ENCODE results near the gene STRN4. TPM values are rescaled to one million over a fixed set of nuclear protein-coding genes. Genes with fewer than 3 reads are reported as not detected.
A peak's percentile ranks its signal among the peaks of the same experiment; 100 is the strongest.

The STRN4 gene
- total and polyA plus RNA-seq, 4 donors = 9.5 to 29.9 (median 24.8) TPM

DNA sequence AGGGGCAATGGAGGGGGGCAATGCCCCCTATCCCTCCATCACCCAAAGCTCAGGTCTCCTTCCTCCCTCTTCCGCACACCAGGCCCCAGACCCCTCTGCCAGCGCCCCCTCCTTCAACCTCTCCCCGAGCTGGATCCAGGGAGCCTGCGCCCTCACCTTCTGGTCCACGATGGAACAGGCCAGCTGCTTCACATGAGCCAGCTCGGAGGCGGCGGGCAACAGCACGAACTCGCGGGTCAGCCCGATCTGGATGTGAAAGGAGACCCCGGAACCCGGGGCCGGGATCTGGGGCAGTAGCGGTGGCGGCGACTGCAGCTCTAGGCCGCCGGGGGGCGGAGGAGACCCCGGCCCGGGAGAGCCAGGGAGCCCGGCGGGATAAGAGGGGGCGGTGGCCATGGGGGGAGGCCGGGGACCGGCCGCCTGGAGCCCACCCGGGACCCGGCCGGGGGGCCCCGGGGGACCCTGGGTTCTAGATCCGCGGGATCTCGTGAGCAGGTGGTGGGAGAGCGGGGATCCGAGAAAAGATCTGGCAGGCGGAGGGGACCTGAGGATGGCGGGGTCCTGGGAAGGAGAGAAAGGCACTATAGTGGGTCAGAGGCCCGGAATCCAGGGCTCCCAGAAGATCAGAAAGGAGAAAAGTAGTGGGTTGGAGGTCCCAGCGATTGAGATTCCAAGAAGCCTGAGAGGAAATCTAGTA, 30.1 kb downstream of the STRN4 start:
- peaks cover 0 to 13% (median 1%) of the 10 kb centered on the region in 4 donors for H3K36me3 ChIP-seq (ENCODE audit: control insufficient read depth in 4 of 4, insufficient read depth in 3 of 4, low read depth in 1 of 4, low read length in 3 of 4)
- H3K4me3 ChIP-seq (ENCODE audit: low read depth in 1 of 3, low read length in 3 of 3) = peak overlapping the region; percentile 76 to 88 (median 77)
- TF ChIP-seq FOXA2 (IDR thresholded peaks at IDR 0.05) (no peak), TAF1 (conservative IDR thresholded peaks at IDR 0.05) (no peak), SP1 (IDR thresholded peaks at IDR 0.05) (no peak), NR2F2 (IDR thresholded peaks at IDR 0.05) (no peak), RXRA (IDR thresholded peaks at IDR 0.05) (no peak), HNF4G (IDR thresholded peaks at IDR 0.05) (no peak), HNF4A (conservative IDR thresholded peaks at IDR 0.05) (no peak), YY1 (IDR thresholded peaks at IDR 0.05) (no peak)
- TF ChIP-seq, protein P1, sequence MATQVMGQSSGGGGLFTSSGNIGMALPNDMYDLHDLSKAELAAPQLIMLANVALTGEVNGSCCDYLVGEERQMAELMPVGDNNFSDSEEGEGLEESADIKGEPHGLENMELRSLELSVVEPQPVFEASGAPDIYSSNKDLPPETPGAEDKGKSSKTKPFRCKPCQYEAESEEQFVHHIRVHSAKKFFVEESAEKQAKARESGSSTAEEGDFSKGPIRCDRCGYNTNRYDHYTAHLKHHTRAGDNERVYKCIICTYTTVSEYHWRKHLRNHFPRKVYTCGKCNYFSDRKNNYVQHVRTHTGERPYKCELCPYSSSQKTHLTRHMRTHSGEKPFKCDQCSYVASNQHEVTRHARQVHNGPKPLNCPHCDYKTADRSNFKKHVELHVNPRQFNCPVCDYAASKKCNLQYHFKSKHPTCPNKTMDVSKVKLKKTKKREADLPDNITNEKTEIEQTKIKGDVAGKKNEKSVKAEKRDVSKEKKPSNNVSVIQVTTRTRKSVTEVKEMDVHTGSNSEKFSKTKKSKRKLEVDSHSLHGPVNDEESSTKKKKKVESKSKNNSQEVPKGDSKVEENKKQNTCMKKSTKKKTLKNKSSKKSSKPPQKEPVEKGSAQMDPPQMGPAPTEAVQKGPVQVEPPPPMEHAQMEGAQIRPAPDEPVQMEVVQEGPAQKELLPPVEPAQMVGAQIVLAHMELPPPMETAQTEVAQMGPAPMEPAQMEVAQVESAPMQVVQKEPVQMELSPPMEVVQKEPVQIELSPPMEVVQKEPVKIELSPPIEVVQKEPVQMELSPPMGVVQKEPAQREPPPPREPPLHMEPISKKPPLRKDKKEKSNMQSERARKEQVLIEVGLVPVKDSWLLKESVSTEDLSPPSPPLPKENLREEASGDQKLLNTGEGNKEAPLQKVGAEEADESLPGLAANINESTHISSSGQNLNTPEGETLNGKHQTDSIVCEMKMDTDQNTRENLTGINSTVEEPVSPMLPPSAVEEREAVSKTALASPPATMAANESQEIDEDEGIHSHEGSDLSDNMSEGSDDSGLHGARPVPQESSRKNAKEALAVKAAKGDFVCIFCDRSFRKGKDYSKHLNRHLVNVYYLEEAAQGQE (IDR thresholded peaks at IDR 0.05) = no peak
- TF ChIP-seq, protein P2, sequence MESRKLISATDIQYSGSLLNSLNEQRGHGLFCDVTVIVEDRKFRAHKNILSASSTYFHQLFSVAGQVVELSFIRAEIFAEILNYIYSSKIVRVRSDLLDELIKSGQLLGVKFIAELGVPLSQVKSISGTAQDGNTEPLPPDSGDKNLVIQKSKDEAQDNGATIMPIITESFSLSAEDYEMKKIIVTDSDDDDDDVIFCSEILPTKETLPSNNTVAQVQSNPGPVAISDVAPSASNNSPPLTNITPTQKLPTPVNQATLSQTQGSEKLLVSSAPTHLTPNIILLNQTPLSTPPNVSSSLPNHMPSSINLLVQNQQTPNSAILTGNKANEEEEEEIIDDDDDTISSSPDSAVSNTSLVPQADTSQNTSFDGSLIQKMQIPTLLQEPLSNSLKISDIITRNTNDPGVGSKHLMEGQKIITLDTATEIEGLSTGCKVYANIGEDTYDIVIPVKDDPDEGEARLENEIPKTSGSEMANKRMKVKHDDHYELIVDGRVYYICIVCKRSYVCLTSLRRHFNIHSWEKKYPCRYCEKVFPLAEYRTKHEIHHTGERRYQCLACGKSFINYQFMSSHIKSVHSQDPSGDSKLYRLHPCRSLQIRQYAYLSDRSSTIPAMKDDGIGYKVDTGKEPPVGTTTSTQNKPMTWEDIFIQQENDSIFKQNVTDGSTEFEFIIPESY (IDR thresholded peaks at IDR 0.05) = no peak
- TF ChIP-seq, protein P3, sequence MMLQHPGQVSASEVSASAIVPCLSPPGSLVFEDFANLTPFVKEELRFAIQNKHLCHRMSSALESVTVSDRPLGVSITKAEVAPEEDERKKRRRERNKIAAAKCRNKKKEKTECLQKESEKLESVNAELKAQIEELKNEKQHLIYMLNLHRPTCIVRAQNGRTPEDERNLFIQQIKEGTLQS (IDR thresholded peaks at IDR 0.05) = no peak
- TF ChIP-seq, protein P4, sequence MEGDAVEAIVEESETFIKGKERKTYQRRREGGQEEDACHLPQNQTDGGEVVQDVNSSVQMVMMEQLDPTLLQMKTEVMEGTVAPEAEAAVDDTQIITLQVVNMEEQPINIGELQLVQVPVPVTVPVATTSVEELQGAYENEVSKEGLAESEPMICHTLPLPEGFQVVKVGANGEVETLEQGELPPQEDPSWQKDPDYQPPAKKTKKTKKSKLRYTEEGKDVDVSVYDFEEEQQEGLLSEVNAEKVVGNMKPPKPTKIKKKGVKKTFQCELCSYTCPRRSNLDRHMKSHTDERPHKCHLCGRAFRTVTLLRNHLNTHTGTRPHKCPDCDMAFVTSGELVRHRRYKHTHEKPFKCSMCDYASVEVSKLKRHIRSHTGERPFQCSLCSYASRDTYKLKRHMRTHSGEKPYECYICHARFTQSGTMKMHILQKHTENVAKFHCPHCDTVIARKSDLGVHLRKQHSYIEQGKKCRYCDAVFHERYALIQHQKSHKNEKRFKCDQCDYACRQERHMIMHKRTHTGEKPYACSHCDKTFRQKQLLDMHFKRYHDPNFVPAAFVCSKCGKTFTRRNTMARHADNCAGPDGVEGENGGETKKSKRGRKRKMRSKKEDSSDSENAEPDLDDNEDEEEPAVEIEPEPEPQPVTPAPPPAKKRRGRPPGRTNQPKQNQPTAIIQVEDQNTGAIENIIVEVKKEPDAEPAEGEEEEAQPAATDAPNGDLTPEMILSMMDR (IDR thresholded peaks at IDR 0.05; ENCODE audit: low read depth, low read length, missing input control) = no peak
- peak overlapping the region; percentile 89 to 96 for H3K27ac ChIP-seq (ENCODE audit: low read depth in 1 of 2, low read length in 2 of 2)
- DNase-seq (ENCODE audit: low spot score) = no peak
- no peaks in the 10 kb centered on the region for H3K9me3 ChIP-seq (ENCODE audit: control insufficient read depth in 4 of 4, low read length in 3 of 4)
- H3K27me3 ChIP-seq (ENCODE audit: control insufficient read depth in 4 of 4, insufficient read depth in 4 of 4, low read length in 3 of 4) = no peaks in the 10 kb centered on the region
- peak overlapping the region; percentile 93 to 95 for H3K9ac ChIP-seq (ENCODE audit: low read depth in 1 of 2, low read length in 2 of 2)
- WGBS = 2% methylated on average over 42 of the region's 42 CpGs
- peaks cover 0 to 28% (median 19%) of the 10 kb centered on the region in 4 donors for H3K4me1 ChIP-seq (ENCODE audit: control insufficient read depth in 4 of 4, insufficient read depth in 4 of 4, low read length in 3 of 4)

DNA sequence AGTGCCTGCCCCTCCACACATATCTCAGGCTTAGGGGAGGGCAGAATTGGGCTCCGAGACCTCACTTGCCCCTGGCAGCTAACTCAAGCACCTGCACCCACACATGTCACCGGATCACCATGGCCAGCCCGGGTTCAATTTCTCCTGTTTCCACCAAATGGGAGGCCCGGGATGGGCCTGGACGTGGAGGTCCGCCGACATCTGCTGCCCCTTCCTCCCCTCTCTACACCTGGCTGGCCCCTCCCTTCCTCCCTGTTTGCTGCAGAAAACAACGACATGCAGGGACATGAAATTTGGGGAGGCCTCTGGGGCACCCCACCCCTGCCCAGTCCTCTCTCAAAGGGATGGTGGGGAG, 30.7 kb downstream of the STRN4 start:
- peaks cover 0 to 7% (median under 1%) of the 10 kb centered on the region in 4 donors for H3K36me3 ChIP-seq (ENCODE audit: control insufficient read depth in 4 of 4, insufficient read depth in 3 of 4, low read depth in 1 of 4, low read length in 3 of 4)
- no peak for DNase-seq (ENCODE audit: low spot score)
- H3K9ac ChIP-seq (ENCODE audit: low read depth in 1 of 2, low read length in 2 of 2) = peak overlapping the region; percentile 93 to 99
- 41% methylated on average over 8 of the region's 8 CpGs for WGBS
- peak overlapping the region; percentile 46 to 88 (median 76) for H3K4me3 ChIP-seq (ENCODE audit: low read depth in 1 of 3, low read length in 3 of 3)
- H3K27ac ChIP-seq (ENCODE audit: low read depth in 1 of 2, low read length in 2 of 2) = peak overlapping the region; percentile 89 to 96
- H3K4me1 ChIP-seq (ENCODE audit: control insufficient read depth in 4 of 4, insufficient read depth in 4 of 4, low read length in 3 of 4) = peaks cover 0 to 28% (median 19%) of the 10 kb centered on the region in 4 donors
- H3K9me3 ChIP-seq (ENCODE audit: control insufficient read depth in 4 of 4, low read length in 3 of 4) = no peaks in the 10 kb centered on the region
- no peaks in the 10 kb centered on the region for H3K27me3 ChIP-seq (ENCODE audit: control insufficient read depth in 4 of 4, insufficient read depth in 4 of 4, low read length in 3 of 4)
- no peak for TF ChIP-seq RXRA (IDR thresholded peaks at IDR 0.05)
- TF ChIP-seq FOXA1 (IDR thresholded peaks at IDR 0.05) = no peak
- no peak for TF ChIP-seq NR2F2 (IDR thresholded peaks at IDR 0.05)
- no peak for TF ChIP-seq RAD21 (IDR thresholded peaks at IDR 0.05)
- TF ChIP-seq EGR1 (IDR thresholded peaks at IDR 0.05; ENCODE audit: low read depth in 2 of 2) = no peak
- TF ChIP-seq, protein P2 (IDR thresholded peaks at IDR 0.05) = no peak
- TF ChIP-seq, protein P1 (IDR thresholded peaks at IDR 0.05) = no peak
- TF ChIP-seq YY1 (IDR thresholded peaks at IDR 0.05) = no peak

Data from liver (tissue), 9 donors.